Measurements from ENCODE around the gene GOLT1A.

The GOLT1A gene

DNA sequence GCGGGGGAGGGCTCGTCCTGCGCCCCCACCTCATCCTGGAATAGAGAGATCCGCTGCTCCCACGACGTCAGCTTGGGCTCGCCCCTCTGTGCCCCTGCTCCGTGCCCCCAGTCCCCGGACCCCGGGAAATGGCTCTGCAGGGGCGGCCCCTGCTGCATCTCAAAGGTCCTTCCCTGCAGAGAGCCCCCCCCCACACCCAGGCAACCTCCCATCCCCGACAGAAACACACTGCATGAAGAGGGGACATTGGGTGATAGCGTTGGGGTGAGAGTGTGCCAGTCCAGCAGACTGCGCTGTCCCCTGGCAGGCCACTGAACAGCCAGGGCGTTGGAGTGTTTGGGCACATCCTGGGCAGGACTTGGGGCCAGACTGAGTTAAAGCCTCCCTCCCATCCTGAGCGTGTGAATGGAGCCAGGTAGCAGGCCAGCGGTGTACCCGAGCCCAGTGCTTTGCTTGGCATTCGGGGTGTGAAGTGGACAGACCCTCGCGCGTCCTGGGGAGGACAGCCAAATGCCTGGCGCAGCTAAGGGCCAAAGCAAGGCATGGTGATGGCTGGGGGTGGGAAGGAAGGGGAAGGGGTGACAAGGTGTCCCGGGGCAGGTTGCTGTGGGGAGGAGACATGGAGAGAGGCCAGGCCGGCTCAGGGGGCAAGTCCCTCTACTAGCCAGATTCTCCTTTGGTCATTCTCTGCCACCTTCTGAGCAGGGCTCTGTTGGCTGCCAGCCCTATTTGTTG lies 61.3 kb downstream of the GOLT1A start:
- TF ChIP-seq POLR2AphosphoS5 (IDR thresholded peaks at IDR 0.05; ENCODE audit: low read depth, low read length) (no peak), SIN3A (IDR thresholded peaks at IDR 0.05; ENCODE audit: borderline replicate concordance, insufficient read depth, low read length) (no peak), TAF1 (IDR thresholded peaks at IDR 0.05; ENCODE audit: borderline replicate concordance, insufficient read depth, low read length) (no peak), FOXP2 (optimal IDR thresholded peaks at IDR 0.05; ENCODE audit: borderline replicate concordance, extremely low read depth, extremely low read length, insufficient read depth) (no peak)
- TF ChIP-seq, protein P1, sequence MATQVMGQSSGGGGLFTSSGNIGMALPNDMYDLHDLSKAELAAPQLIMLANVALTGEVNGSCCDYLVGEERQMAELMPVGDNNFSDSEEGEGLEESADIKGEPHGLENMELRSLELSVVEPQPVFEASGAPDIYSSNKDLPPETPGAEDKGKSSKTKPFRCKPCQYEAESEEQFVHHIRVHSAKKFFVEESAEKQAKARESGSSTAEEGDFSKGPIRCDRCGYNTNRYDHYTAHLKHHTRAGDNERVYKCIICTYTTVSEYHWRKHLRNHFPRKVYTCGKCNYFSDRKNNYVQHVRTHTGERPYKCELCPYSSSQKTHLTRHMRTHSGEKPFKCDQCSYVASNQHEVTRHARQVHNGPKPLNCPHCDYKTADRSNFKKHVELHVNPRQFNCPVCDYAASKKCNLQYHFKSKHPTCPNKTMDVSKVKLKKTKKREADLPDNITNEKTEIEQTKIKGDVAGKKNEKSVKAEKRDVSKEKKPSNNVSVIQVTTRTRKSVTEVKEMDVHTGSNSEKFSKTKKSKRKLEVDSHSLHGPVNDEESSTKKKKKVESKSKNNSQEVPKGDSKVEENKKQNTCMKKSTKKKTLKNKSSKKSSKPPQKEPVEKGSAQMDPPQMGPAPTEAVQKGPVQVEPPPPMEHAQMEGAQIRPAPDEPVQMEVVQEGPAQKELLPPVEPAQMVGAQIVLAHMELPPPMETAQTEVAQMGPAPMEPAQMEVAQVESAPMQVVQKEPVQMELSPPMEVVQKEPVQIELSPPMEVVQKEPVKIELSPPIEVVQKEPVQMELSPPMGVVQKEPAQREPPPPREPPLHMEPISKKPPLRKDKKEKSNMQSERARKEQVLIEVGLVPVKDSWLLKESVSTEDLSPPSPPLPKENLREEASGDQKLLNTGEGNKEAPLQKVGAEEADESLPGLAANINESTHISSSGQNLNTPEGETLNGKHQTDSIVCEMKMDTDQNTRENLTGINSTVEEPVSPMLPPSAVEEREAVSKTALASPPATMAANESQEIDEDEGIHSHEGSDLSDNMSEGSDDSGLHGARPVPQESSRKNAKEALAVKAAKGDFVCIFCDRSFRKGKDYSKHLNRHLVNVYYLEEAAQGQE (IDR thresholded peaks at IDR 0.05; ENCODE audit: insufficient read depth in 1 of 2, low read depth in 2 of 2, low read length in 2 of 2) = no peak

- TF ChIP-seq FOXP2 (optimal IDR thresholded peaks at IDR 0.05; ENCODE audit: borderline replicate concordance, extremely low read depth, extremely low read length, insufficient read depth) (peak; percentile 22), POLR2AphosphoS5 (IDR thresholded peaks at IDR 0.05; ENCODE audit: low read depth, low read length) (no peak)
Observed at GRCh38 chr1:204151552-204152309, 62.1 kb downstream of the GOLT1A start, which contains the start of gene ETNK2. Gene ETNK2, minus strand, starts transcription at chr1:204152044. Its CDS starts 192 bp downstream, at chr1:204151852.

DNA sequence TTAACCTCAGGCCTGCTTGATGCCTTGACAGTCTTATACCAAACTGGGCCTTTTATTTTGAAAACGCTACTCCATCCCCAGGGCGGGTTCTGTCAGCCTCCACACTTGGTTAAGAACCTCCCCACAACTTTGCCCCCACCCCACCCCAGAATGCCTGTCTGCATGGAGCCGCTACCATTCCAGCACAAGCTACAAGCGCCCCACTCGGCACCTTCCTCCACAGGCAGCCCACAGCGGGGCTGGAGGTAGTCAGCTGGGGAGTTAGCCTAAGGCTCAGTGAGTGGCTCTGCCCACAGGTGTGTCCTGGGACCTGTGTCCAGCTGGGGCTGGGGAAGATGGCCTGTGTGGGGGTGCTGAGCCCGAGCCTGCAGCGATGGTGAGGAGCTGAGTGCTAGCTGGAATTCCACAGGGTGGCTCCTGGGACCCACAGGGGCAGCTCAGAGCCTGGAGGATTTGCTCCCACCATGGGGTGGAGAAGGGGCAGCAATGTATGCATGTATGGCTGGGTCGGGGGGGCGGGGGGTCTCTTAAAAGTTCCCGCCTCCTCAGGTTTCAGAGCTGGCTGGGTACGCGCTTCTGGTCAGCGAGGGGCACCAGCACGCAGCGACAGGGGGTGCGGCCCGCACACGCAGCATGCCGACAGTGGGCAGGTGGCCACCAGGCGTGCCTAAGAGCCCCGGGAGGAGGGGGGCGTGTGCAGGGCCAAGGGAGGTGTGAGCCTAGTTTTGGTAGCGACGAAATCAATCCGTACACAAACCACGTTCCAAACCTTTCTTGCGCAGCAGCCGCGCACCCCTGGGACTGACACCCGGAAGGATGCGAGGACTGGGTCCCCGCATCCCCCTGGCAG lies 62.9 kb downstream of the GOLT1A start:
- no peak for TF ChIP-seq SIN3A (IDR thresholded peaks at IDR 0.05; ENCODE audit: borderline replicate concordance, insufficient read depth, low read length)
- TF ChIP-seq TAF1 (IDR thresholded peaks at IDR 0.05; ENCODE audit: borderline replicate concordance, insufficient read depth, low read length) = no peak
- TF ChIP-seq, protein P1 (IDR thresholded peaks at IDR 0.05; ENCODE audit: insufficient read depth in 1 of 2, low read depth in 2 of 2, low read length in 2 of 2) = no peak
- TF ChIP-seq POLR2AphosphoS5 (IDR thresholded peaks at IDR 0.05; ENCODE audit: low read depth, low read length) = no peak
- no peak for TF ChIP-seq FOXP2 (optimal IDR thresholded peaks at IDR 0.05; ENCODE audit: borderline replicate concordance, extremely low read depth, extremely low read length, insufficient read depth)

- TF ChIP-seq TAF1 (IDR thresholded peaks at IDR 0.05; ENCODE audit: borderline replicate concordance, insufficient read depth, low read length) (no peak), FOXP2 (optimal IDR thresholded peaks at IDR 0.05; ENCODE audit: borderline replicate concordance, extremely low read depth, extremely low read length, insufficient read depth) (no peak), POLR2AphosphoS5 (IDR thresholded peaks at IDR 0.05; ENCODE audit: low read depth, low read length) (no peak), SIN3A (IDR thresholded peaks at IDR 0.05; ENCODE audit: borderline replicate concordance, insufficient read depth, low read length) (no peak)
- TF ChIP-seq, protein P1 (IDR thresholded peaks at IDR 0.05; ENCODE audit: insufficient read depth in 1 of 2, low read depth in 2 of 2, low read length in 2 of 2) = no peak
Observed at GRCh38 chr1:204149635-204150565, 63.9 kb downstream of the GOLT1A start.

Data from PFSK-1 (cell line).